T47D (cell line): Measurements from ENCODE around the gene RNF14.

Experiments
- DNase-seq, 2 experiments: peaks; one replicate each; pipeline versions ENCODE4 v3.0.0 to v3.0.0-alpha.2; 2011 to 2012; ENCODE audit warnings: low read depth in 1 of 2, low spot score in 1 of 2
- JUND ChIP-seq: IDR thresholded peaks from 2 replicates; pipeline ENCODE4 v1.6.1; 2012; ENCODE audit warnings: low read depth
- in situ Hi-C: cut with HindIII; loops from 2 replicates; pipeline ENCODE4 v1.10.0; 2016; ENCODE audit warnings: low sequenced_read_pairs, low pct_unique_long_range_greater_than_20kb

RNF14 gene

DNA sequence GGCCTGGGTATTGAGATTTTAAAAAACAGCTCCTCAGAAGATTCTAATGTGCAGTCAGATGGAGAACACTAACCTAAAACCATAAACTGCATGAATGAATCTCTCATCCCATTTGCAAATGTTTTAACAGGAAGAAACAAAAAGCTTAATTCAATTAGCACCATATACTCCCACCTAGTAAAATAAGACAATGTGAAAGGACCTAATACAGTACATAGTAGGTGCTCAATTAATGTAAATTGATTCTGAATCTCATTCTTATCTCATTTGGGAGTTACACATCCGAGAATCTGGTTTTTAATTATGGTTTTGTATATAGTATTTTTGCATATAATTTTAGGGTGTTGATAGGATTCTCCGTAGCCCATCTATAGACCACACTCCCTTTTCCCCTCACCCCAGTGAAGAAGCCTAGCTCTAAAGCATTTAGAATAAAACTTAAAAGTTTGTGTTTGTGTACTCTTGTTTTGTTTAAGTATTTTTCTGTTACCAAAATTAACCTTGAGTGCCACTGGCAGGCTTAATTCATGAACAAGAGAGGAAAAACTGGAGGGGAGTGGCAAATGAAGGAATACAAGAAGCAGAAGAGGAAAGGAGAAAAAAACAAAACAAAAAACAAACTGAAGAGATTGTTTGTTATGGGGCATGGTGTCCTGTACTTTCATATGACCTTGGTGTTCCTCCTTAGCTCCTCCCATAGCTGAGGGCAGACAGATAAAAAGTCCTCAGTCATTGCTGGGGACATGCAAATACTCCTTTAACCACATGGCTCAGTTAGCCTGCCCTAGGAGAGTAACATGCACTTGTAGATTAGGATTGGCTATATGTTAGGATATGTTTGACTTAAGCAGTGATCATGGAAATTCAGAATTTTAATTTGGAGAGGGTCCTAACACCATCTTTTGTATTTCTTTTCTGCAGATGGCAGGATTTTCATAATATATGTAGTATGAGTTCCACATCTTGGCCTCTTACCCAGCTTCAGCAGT, 1.2 kb downstream of the RNF14 start:
- in situ Hi-C loops, result no loop called here
- peak in 1 of 2 experiments; percentile 26 for DNase-seq

GRCh38 chr5:141973871-141974595, 5.1 kb downstream of the RNF14 start:
- in situ Hi-C loops, result no loop called here
- TF ChIP-seq JUND, result no peak

More for the DNA sequence above, 1.2 kb downstream of the RNF14 start:
- no peak for TF ChIP-seq JUND

GRCh38 chr5:141976176-141976575, 7.3 kb downstream of the RNF14 start:
- no peak for DNase-seq
- TF ChIP-seq JUND, result no peak
- in situ Hi-C loops, result no loop called here

More at GRCh38 chr5:141973871-141974595, 5.1 kb downstream of the RNF14 start:
- no peak for DNase-seq

- no peak for TF ChIP-seq JUND
- in situ Hi-C loops, result no loop called here
- DNase-seq, result no peak
These were observed 9.5 kb downstream of the RNF14 start for GRCh38 chr5:141978389-141978788.

- no peak for TF ChIP-seq JUND
- in situ Hi-C loops, result no loop called here
- no peak for DNase-seq
These were observed 13.7 kb downstream of the RNF14 start for GRCh38 chr5:141982626-141983025.

DNA sequence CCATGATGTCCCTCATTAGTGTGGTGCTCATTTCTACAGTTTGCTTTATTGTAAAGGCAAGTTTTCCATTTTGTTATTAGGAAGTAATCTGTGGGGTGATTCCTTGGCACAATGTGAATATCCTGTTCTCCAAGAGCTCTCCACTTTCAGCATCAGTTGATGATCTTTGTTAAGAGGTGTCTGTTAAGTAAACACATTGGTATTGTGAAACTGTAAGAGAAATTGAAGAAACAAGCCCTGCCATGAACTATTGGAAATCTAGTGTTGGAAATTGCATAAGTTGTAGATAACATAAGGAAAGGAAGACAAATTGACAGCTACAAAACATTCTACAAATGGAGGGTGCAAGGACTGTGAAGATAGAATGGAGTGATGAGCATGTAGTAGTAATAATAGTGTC, 17.2 kb downstream of the RNF14 start:
- in situ Hi-C loops, result no loop called here
- no peak for TF ChIP-seq JUND
- no peak for DNase-seq

GRCh38 chr5:141989720-141990119, 20.8 kb downstream of the RNF14 start:
- DNase-seq, result no peak
- TF ChIP-seq JUND, result no peak
- in situ Hi-C loops, result no loop called here

DNA sequence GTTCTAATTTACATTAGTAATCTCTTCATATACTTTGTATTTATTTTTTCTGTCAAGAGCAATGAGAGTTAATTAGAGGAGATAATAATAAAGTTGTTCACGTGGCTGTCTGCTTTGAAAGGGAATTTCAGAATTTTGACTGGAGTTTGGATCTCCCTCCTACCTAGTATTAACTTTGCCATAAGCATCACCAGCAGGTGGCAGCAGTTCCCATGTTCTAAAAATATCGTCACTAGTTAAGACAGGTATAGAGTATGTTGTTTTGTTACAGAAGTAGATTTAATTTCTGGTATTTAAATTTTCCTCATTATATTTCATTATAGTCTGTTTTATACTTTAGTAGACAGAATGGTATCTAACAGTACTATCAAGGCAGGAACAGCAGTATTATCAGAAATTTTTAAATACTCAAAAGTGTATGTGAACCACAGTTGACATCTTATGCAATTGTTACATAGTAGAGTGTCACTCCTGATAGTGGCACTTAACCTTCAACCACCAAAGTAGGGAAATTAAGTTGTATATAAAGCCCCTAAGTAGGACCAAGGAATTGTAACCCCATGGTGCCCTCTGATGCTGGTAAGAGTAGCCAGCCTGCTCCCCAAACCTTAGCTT, 23.6 kb downstream of the RNF14 start:
- no peak for TF ChIP-seq JUND
- peak; percentile 79 to 85 for DNase-seq
- in situ Hi-C loops, result no loop called here

- TF ChIP-seq JUND, result no peak
- no peak for DNase-seq
- in situ Hi-C loops, result no loop called here
These were observed 25.7 kb downstream of the RNF14 start for GRCh38 chr5:141994511-141995136.

DNA sequence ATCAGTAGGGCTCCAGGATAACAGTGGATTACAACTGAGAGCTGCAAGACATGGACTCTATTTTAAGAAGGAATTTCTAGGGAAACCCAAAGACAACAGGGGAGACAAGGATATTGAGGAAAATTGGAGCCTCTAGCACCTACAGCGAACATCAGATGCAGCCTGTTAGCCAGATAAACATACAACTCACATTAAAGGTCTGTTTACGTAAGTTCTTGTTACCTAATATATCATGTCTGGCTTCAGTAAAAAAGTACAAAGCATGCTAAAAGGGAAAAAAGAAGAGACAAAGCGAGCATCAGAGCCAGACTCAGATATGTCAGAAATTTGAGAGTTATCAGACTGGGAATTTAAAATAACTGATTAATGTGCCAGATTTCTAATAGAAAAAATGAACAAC, 26.8 kb downstream of the RNF14 start:
- no peak for DNase-seq
- in situ Hi-C loops, result no loop called here
- no peak for TF ChIP-seq JUND

DNA sequence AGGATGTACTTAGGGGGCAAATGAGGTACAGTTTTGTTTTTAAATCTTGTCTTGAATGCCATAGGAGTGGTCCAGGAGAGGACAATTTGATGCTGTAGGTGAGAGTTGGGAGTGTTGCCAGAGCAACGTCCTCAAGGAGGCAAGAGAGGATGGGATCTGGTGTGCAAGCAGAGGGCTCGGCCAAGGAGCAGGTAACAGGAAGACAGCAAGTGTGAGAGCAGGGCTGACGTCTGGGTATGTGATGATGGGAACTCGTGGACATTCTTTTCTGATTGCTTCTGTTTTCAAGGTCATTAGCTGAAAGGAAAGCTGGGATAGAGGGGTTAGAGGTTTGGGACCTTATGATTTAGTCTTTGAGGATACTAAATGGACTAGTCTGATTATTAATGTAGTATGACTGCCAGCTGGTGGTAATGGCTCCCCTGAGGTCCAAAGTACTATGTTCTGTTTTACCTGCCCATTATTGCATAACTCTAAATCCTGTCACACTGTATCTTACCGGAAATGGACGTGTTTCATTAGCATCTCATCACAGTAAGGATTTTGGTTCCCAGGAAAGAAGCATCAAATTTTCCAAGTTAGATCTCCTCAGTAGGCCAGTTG, 28.6 kb downstream of the RNF14 start:
- TF ChIP-seq JUND, result no peak
- in situ Hi-C loops, result no loop called here
- no peak for DNase-seq

DNA sequence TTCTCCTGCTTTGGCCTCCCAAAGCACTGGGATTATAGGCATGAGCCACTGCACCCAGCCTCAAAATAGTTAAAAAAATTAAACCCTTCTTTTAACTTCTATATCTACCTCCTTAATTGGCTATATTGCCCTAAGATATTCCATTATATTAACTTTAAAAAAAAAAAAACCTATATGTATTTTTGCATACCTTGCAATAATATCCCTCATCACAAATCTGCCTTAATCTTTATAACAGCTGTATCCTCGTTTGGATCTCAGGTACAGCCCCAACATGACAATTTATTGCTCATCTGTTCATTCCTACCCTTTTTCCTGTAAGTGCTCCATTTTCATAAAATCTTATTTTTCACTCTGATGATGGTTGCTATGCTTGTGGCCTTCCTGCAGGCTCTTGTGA, 31.3 kb downstream of the RNF14 start:
- DNase-seq, result no peak
- TF ChIP-seq JUND, result no peak
- in situ Hi-C loops, result no loop called here
